GM18519 (cell line): ENCODE measurements around the gene ELF2.
A peak's percentile ranks its signal among the peaks of the same experiment; 100 is the strongest.
"Not testable (repeated sequence)": the region's sequence is repeated elsewhere in the genome, so short reads cannot be mapped to it uniquely, and the experiment has no call there.

Experiments used
- ATAC-seq: cut with Tn5 transposase; IDR thresholded peaks from one replicate; pipeline ENCODE4 v1.9.1; 2021; ENCODE audit warnings: mild to moderate bottlenecking, moderate library complexity; ENCODE audit not compliant: unreplicated experiment, low FRiP score

The ELF2 gene

DNA sequence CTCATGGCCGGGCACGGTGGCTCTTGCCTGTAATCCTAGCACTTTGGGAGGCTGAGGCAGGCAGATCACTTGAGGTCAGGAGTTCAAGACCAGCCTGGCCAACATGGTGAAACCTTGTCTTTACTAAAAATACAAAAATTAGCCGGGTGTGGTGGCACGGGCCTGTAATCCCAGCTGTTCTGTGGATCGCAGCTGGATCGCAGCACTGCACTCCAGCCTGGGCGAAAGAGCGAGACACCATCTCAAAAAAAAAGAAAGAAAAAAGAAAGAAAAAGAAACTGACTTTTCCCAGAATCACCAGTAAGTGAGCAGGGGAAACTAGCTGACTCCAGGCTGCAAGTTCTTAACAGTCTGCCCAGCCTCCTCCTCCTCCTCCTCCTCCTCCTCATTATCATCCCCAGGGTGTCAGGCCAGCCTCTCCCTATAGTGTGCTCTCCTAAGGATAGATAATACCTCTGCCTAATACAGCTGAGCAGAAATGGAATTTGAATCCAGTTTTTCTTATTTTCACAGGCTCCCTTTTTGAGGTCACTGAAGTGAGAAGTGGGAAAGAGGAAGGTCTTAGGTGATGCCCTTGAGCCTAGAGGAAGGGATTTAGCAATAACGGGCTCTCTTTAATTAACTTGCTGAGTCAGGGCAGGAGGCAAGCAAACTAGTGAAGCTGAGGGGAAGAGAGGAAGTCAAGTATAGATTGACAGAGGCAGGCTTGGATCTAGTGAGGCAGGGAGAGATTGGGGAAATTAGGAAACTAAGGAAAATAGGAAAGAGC is 11.8 kb upstream of the ELF2 start:
- ATAC-seq, result no peak

DNA sequence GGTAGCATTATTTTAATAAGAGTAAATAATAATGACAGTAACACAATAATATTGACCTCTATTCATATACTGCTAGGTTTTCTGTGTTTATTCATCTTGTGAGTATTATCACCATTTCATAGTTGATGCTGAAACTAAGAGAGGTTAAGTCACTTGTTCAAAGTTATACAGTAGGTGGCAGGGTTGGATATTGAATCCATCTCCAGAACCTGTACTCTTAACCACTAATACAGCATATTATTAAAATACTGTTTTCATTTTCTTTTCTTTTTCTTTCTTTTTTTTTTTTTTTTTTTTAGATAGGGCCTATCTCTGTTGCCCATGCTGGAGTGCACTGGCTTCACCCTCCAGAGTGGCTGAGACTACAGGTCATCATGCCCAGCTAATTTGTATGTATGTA is 7.1 kb upstream of the ELF2 start:
- ATAC-seq, result no peak

DNA sequence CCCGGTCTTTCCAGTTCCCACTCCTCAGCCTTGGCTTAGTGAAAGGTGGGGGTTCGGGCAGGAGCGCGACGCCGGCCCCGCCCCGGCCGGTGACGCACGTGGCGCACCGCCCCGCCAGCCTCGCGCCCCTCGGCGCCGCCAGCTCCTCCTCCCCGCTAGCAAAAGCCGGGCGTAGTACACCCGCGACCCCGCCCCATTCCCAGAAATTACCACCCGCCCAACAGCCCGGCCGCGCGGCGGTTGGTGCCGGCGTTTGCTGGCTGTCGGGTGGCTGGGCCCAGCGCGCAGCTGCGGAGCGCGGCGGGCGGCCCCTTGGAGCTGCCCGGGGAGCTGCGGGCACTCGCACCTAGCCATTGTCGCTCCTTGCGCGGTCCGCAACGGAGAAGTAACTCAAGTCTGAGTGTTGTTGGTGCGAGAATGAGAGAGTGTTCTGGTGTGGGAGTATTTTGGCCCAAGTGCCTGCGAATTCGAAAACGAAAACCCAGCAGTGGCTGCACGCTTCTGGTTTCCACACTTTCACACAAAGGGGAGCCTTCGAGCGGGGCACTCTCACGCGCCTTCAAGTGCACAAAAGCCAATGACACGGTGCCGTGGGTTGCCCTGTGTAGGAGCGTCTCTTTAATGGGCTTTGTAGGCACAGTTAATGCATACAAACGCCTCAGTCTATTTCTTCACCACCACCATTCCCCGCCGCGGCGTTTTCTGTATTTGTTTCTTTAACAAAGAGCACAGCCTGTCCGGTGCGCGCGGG is 1.0 kb upstream of the ELF2 start:
- peak; percentile 58 for ATAC-seq

GRCh38 chr4:139176302-139177048 is 543 bp downstream of the ELF2 start:
- peak; percentile 13 for ATAC-seq

- ATAC-seq, result no peak
Observed at GRCh38 chr4:139175646-139176301, 1.2 kb downstream of the ELF2 start.

- ATAC-seq, result no peak
Observed at GRCh38 chr4:139171876-139172691, 4.9 kb downstream of the ELF2 start.

DNA sequence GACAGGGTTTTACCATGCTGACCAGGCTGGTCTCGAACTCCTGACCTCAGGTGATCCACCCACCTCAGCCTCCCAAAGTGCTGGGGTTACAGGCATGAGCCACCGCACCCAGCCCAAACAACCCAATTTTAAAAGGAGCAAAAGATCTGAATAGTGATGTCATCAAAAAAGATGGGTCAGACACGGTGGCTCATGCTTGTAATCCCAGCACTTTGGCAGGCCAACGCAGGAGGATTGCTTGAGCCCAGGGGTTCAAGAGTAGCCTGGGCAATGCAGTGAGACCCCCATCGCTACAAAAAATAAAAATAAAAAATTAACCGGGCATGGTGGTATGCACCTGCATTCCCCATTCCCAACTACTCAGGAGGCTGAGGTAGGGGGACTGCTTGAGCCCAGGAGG is 6.1 kb downstream of the ELF2 start:
- no peak for ATAC-seq

GRCh38 chr4:139167774-139168444 is 9.1 kb downstream of the ELF2 start:
- ATAC-seq, result no peak

- ATAC-seq, result no peak
Observed at GRCh38 chr4:139164731-139165130, 12.3 kb downstream of the ELF2 start.

- no peak for ATAC-seq
Observed at GRCh38 chr4:139163806-139164206, 13.2 kb downstream of the ELF2 start.

- ATAC-seq, result not testable (repeated sequence)
Observed at GRCh38 chr4:139157977-139158376, 19.0 kb downstream of the ELF2 start.

DNA sequence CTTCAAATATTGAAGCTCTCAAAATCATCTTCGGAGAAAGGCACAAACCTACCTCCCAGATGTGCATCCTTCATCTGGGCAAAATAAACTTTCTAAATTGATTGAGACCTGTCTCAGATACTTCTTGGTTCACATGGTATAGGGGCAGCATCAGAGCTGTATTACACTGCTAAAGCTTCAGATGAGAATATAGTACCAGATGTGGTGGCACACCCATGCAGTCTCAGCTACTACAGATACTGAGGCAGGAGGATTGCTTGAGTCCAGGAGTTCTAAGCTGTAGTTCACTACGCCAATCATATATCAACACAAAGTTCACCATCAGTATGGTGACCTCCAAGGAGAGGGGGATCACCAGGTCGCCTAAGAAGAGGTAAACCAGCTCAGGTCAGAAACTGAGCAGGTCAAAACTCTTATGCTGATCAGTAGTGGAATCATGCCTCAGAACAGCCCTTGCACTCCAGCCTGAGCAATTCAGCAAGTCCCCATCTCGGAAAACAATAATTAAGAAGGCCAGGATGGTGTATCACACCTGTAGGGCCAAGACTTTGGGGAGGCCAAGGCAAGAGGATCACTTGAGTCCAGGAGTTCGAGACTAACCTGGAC is 22.0 kb downstream of the ELF2 start:
- ATAC-seq, result no peak

GRCh38 chr4:139154538-139154937 is 22.5 kb downstream of the ELF2 start:
- no peak for ATAC-seq

DNA sequence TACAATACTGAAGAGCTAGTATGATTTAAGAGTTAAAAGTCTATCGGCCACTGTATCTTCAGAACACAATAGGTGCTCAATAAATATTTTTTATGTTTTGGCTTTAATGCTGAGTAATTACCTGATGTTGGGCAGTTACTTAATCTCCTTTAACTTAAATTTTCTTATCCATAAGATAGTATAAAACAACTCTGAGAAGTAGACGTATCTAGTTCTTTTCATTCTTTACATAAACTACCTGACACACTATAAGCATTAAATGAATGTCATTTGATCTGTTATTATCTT is 22.9 kb downstream of the ELF2 start:
- ATAC-seq, result no peak

GRCh38 chr4:139153411-139154133 is 23.4 kb downstream of the ELF2 start:
- no peak for ATAC-seq

DNA sequence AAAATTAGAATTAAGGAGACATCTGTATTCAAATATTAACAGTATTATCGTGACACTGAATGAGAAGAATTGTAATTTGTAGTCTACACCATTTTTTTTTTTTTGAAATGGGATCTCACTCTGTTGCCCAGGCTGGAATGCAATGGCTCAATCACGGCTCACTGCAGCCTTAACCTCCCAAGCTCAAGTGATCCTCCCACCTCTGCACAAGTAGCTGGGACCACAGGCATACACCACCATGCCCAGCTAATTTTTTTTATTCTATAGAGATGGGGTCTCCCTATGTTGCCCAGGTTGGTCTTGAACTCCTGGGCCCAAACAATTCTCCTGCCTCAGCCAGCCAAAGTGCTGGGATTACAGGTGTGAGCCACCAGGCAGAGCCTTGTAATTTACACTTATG is 24.8 kb downstream of the ELF2 start:
- ATAC-seq, result no peak

- no peak for ATAC-seq
Observed at GRCh38 chr4:139146926-139147629, 29.9 kb downstream of the ELF2 start.

DNA sequence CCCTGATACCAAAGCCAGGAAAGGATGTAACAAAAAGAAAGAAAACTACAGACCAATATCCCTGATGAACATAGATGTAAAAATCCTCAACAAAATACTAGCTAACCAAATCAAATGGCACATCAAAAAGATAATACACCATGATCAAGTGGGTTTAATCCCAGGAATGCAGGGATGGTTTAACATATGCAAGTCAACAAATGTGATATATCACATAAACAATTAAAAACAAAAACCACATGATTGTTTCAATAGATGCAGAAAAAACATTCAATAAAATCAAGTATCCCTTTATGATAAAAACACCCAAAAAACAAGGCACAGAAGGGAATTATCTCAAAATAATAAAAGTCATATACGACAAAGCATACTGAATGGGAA is 31.5 kb downstream of the ELF2 start:
- no peak for ATAC-seq
